CD14-positive monocyte (primary cell): ENCODE data around the gene ACO2. TPM values are rescaled to one million over a fixed set of nuclear protein-coding genes. Genes with fewer than 3 reads are reported as not detected.

Experiments used
- DNase-seq, 3 donors: peaks; one replicate each; pipeline ENCODE4 v3.0.0-alpha.2; 2011 to 2022
- H2AFZ ChIP-seq: 2 replicates; pipeline ENCODE4 v1.6.0; 2012; ENCODE audit warnings: mild to moderate bottlenecking, low read depth, low read length, inconsistent platforms; ENCODE audit not compliant: insufficient read depth, poor library complexity, severe bottlenecking
- H3K27ac ChIP-seq, 2 donors: 1 replicate in 1 of 2; 2 replicates in 1 of 2; pipeline ENCODE4 v1.5.1; 2012 to 2013; ENCODE audit warnings: low read length in 2 of 2, control low read depth in 1 of 2, inconsistent platforms in 1 of 2, low read depth in 1 of 2, mild to moderate bottlenecking in 1 of 2
- H3K27me3 ChIP-seq, 2 donors: one replicate each; pipeline versions ENCODE4 v1.6.0 to v1.6.1; 2011 to 2013; ENCODE audit warnings: low read length in 2 of 2; ENCODE audit not compliant: control insufficient read depth in 2 of 2, insufficient read depth in 2 of 2
- H3K36me3 ChIP-seq, 2 donors: replicated peaks in 1 of 2; 1 replicate in 1 of 2; 2 replicates in 1 of 2; pipeline versions ENCODE4 v1.5.1 to v1.6.1; 2012 to 2013; ENCODE audit warnings: low read length in 2 of 2, control low read depth in 1 of 2, inconsistent platforms in 1 of 2, mild to moderate bottlenecking in 1 of 2; ENCODE audit not compliant: insufficient read depth in 2 of 2, control insufficient read depth in 1 of 2
- H3K4me1 ChIP-seq, 2 donors: 1 replicate in 1 of 2; 2 replicates in 1 of 2; pipeline versions ENCODE4 v1.5.1 to v1.6.1; 2012 to 2013; ENCODE audit warnings: low read length in 2 of 2, control low read depth in 1 of 2, inconsistent platforms in 1 of 2, mild to moderate bottlenecking in 1 of 2, moderate library complexity in 1 of 2; ENCODE audit not compliant: insufficient read depth in 2 of 2, control insufficient read depth in 1 of 2
- H3K4me2 ChIP-seq: replicated peaks from 2 replicates; pipeline ENCODE3; 2012; ENCODE audit warnings: low read length, moderate library complexity, mild to moderate bottlenecking; ENCODE audit not compliant: poor library complexity, severe bottlenecking; ENCODE audit errors: extremely low read depth
- H3K4me3 ChIP-seq, 3 experiments: fragments of 200-600 bp in 1 of 3; sonication (generic) in 1 of 3; replicated peaks in 1 of 3; 1 replicate in 2 of 3; 2 replicates in 1 of 3; pipeline ENCODE4 v1.5.1; 2011 to 2013; ENCODE audit warnings: low read length in 3 of 3, mild to moderate bottlenecking in 3 of 3, control low read depth in 2 of 3, low read depth in 2 of 3, inconsistent platforms in 1 of 3, moderate library complexity in 1 of 3
- H3K79me2 ChIP-seq: 2 replicates; pipeline ENCODE4 v1.6.0; 2012; ENCODE audit warnings: mild to moderate bottlenecking, control low read depth, inconsistent platforms, low read length, moderate library complexity; ENCODE audit not compliant: insufficient read depth
- H3K9ac ChIP-seq: 2 replicates; pipeline ENCODE4 v1.6.0; 2017; ENCODE audit warnings: low read length, mild to moderate bottlenecking; ENCODE audit not compliant: insufficient read depth, poor library complexity, severe bottlenecking
- H3K9me3 ChIP-seq, 2 donors: replicated peaks in 1 of 2; 1 replicate in 1 of 2; 2 replicates in 1 of 2; pipeline versions ENCODE4 v1.5.1 to v1.6.1; 2012 to 2013; ENCODE audit warnings: low read length in 2 of 2, control low read depth in 1 of 2; ENCODE audit not compliant: control insufficient read depth in 1 of 2, insufficient read depth in 1 of 2
- H4K20me1 ChIP-seq: 2 replicates; pipeline ENCODE4 v1.6.0; 2012; ENCODE audit warnings: mild to moderate bottlenecking, low read length, control low read depth, moderate library complexity; ENCODE audit not compliant: insufficient read depth
- H3K27ac Mint-ChIP-seq, 7 donors: one replicate each; pipeline ENCODE4 v1.8.0; 2020; ENCODE audit warnings: mild to moderate bottlenecking in 7 of 7, mixed read lengths in 7 of 7, moderate library complexity in 6 of 7, inconsistent platforms in 2 of 7
- H3K27me3 Mint-ChIP-seq, 3 donors: one replicate each; pipeline ENCODE4 v1.8.0; 2021 to 2022; ENCODE audit warnings: low read depth in 3 of 3, mild to moderate bottlenecking in 3 of 3, mixed read lengths in 3 of 3, moderate library complexity in 3 of 3, inconsistent platforms in 1 of 3
- H3K36me3 Mint-ChIP-seq, 2 donors: one replicate each; pipeline ENCODE4 v1.8.0; 2020; ENCODE audit warnings: mixed read lengths in 2 of 2, inconsistent platforms in 1 of 2, mild to moderate bottlenecking in 1 of 2
- H3K4me1 Mint-ChIP-seq: one replicate; pipeline ENCODE4 v1.8.0; 2020; ENCODE audit warnings: mild to moderate bottlenecking, mixed read lengths
- H3K4me3 Mint-ChIP-seq, 2 donors: one replicate each; pipeline ENCODE4 v1.8.0; 2020; ENCODE audit warnings: mild to moderate bottlenecking in 2 of 2, mixed read lengths in 2 of 2, moderate library complexity in 1 of 2
- H3K9me3 Mint-ChIP-seq, 7 donors: one replicate each; pipeline ENCODE4 v1.8.0; 2020 to 2022; ENCODE audit warnings: mixed read lengths in 7 of 7, mild to moderate bottlenecking in 6 of 7, moderate library complexity in 6 of 7, inconsistent platforms in 2 of 7
- CTCF ChIP-seq: fragments of 200-600 bp; IDR thresholded peaks from one replicate; pipeline ENCODE4 v1.8.0; 2022; ENCODE audit warnings: antibody characterized with exemption, mild to moderate bottlenecking
- WGBS: methylation state at CpG from one replicate; pipeline ENCODE4 v1.1.5; 2013; ENCODE audit warnings: missing lambda C conversion rate; ENCODE audit not compliant: insufficient coverage; 5-methylcytosine and 5-hydroxymethylcytosine counted together
- intact Hi-C, 2 donors: fragments of 100-400 bp; cut with micrococcal nuclease; formaldehyde crosslinking; loops; one replicate each; pipeline versions ENCODE4 v1.15.0 to v1.15.1; 2023
- polyA plus RNA-seq, 3 donors: library from polyadenylated mRNA; depleted of rRNA in 1 of 3; unstranded in 2 of 3; stranded (reverse) in 1 of 3; fragments of 300-500 nt in 2 of 3; fragments of >200 nt in 1 of 3; fragmentation: Illumina TruSeq in 2 of 3; gene quantifications; 1 replicate in 2 of 3; 2 replicates in 1 of 3; pipeline ENCODE4 v1.2.3, GENCODE V29; 2012 to 2021

Gene ACO2
- polyA plus RNA-seq, 3 donors = 56.8 to 75.8 (median 64.2) TPM

- Mint-ChIP-seq H3K27me3 (no peaks in the 10 kb centered on the region), H3K9me3 (no peaks in the 10 kb centered on the region), H3K27ac (peak overlapping the region in 1 of 7 donors; percentile 9), H3K36me3 (peaks cover 9 to 34% of the 10 kb centered on the region in 2 donors), H3K4me1 (peaks cover 34% of the 10 kb centered on the region), H3K4me3 (no peak overlapping the region)
- peaks cover 99% of the 10 kb centered on the region for H3K79me2 ChIP-seq
- no peak for TF ChIP-seq CTCF
- WGBS = 75% methylated on average over 2 of the region's 7 CpGs
- H3K4me3 ChIP-seq = no peak overlapping the region
- no peak overlapping the region for H3K27ac ChIP-seq
- DNase-seq = no peak
- no peaks in the 10 kb centered on the region for H3K27me3 ChIP-seq
- intact Hi-C loops = no loop called here
- H4K20me1 ChIP-seq = peaks cover 91% of the 10 kb centered on the region
- H3K4me1 ChIP-seq = peaks cover 7 to 10% of the 10 kb centered on the region in 2 donors
- H3K36me3 ChIP-seq = peaks cover 6 to 38% of the 10 kb centered on the region in 2 donors
- no peak overlapping the region for H3K9ac ChIP-seq
- H2AFZ ChIP-seq = no peak overlapping the region
- no peak overlapping the region for H3K4me2 ChIP-seq
- H3K9me3 ChIP-seq = no peaks in the 10 kb centered on the region
Observed at GRCh38 chr22:41480397-41480735, 11.4 kb downstream of the ACO2 start.

- no peaks in the 10 kb centered on the region for H3K9me3 ChIP-seq
- 94% methylated on average over 12 of the region's 15 CpGs for WGBS
- peaks cover 36% of the 10 kb centered on the region for H3K4me1 Mint-ChIP-seq
- intact Hi-C loops = no loop called here
- peak overlapping the region in 2 of 7 donors; percentile 26 to 68 for H3K27ac Mint-ChIP-seq
- H3K36me3 Mint-ChIP-seq = peaks cover 14 to 37% of the 10 kb centered on the region in 2 donors
- no peaks in the 10 kb centered on the region for H3K27me3 Mint-ChIP-seq
- H3K4me2 ChIP-seq = no peak overlapping the region
- H3K27me3 ChIP-seq = no peaks in the 10 kb centered on the region
- H3K36me3 ChIP-seq = peaks cover 6 to 38% of the 10 kb centered on the region in 2 donors
- H3K27ac ChIP-seq = peak overlapping the region in 1 of 2 donors; percentile 53
- no peak for DNase-seq
- no peak overlapping the region for H3K9ac ChIP-seq
- no peak overlapping the region for H3K4me3 ChIP-seq
- peaks cover 94% of the 10 kb centered on the region for H4K20me1 ChIP-seq
- TF ChIP-seq CTCF = no peak
- H3K4me1 ChIP-seq = peaks cover 7 to 10% of the 10 kb centered on the region in 2 donors
- H3K79me2 ChIP-seq = peaks cover 97% of the 10 kb centered on the region
- H3K4me3 Mint-ChIP-seq = no peak overlapping the region
- H2AFZ ChIP-seq = no peak overlapping the region
- H3K9me3 Mint-ChIP-seq = no peaks in the 10 kb centered on the region
Observed at GRCh38 chr22:41481131-41481830, 12.4 kb downstream of the ACO2 start.
